Panc1 (cell line): ENCODE measurements around the gene ARL2. TPM values are rescaled to one million over a fixed set of nuclear protein-coding genes. Genes with fewer than 3 reads are reported as not detected.

Experiments used
- ATAC-seq: fragments of 200-7000 bp; cut with Tn5 transposase; 2 replicates; pipeline ENCODE4 v1.9.1; 2020; ENCODE audit warnings: mild to moderate bottlenecking, moderate library complexity
- BruUV-seq: library from RNA; stranded (reverse); fragments of 400-500 nt; replicated peaks from 2 replicates; lab custom pipeline; 2021; lab: Mats Ljungman, UMichigan
- CTCF ChIA-PET: fragments of 300-600 bp; sonication (Branson Sonifier 250); formaldehyde crosslinking; loops from one replicate; lab custom pipeline; 2022; ENCODE audit warnings: antibody characterized with exemption; lab: Charles Lee
- POLR2A ChIA-PET: fragments of 300-600 bp; sonication (Branson Sonifier 250); formaldehyde crosslinking; loops from one replicate; lab custom pipeline; 2022; ENCODE audit warnings: antibody characterized with exemption; lab: Charles Lee
- DNase-seq: peaks from one replicate; pipeline ENCODE4 v3.0.0-alpha.2; 2010; ENCODE audit warnings: low read depth, low spot score
- H3K27ac ChIP-seq: 2 replicates; pipeline ENCODE4 v1.5.1; 2011; ENCODE audit warnings: mild to moderate bottlenecking, low read length, inconsistent platforms
- H3K27me3 ChIP-seq: fragments of 200-500 bp; sonication (Bioruptor generic); 2 replicates; pipeline ENCODE4 v1.6.0; 2014; ENCODE audit warnings: low read length, inconsistent platforms; ENCODE audit not compliant: control insufficient read depth, insufficient read depth
- H3K36me3 ChIP-seq: fragments of 200-500 bp; sonication (Bioruptor generic); 2 replicates; pipeline ENCODE4 v1.5.1; 2014; ENCODE audit warnings: inconsistent platforms, mild to moderate bottlenecking, low read length, moderate library complexity; ENCODE audit not compliant: control insufficient read depth, insufficient read depth
- H3K4me1 ChIP-seq: 2 replicates; pipeline ENCODE4 v1.5.1; 2011; ENCODE audit warnings: inconsistent platforms, mild to moderate bottlenecking, low read length, moderate library complexity; ENCODE audit not compliant: control insufficient read depth, insufficient read depth
- H3K4me3 ChIP-seq, 2 experiments: 2 replicates each; pipeline ENCODE4 v1.5.1; 2011 to 2012; ENCODE audit warnings: low read depth in 2 of 2, low read length in 2 of 2, mild to moderate bottlenecking in 2 of 2, inconsistent platforms in 1 of 2, moderate library complexity in 1 of 2
- H3K9me3 ChIP-seq: fragments of 200-500 bp; sonication (Bioruptor generic); 2 replicates; pipeline ENCODE4 v1.5.1; 2014; ENCODE audit warnings: low read depth, mild to moderate bottlenecking, inconsistent platforms, low read length, moderate library complexity; ENCODE audit not compliant: control insufficient read depth, insufficient read depth
- POLR2AphosphoS5 ChIP-seq: IDR thresholded peaks from 2 replicates; pipeline ENCODE4 v1.6.1; 2012; ENCODE audit warnings: mild to moderate bottlenecking, low read depth, low read length, moderate library complexity
- REST ChIP-seq, 2 experiments: IDR thresholded peaks; 2 replicates each; pipeline ENCODE4 v1.6.1; 2011 to 2012; ENCODE audit warnings: low read depth in 2 of 2, control low read depth in 1 of 2, low read length in 1 of 2, mild to moderate bottlenecking in 1 of 2, moderate library complexity in 1 of 2; ENCODE audit not compliant: insufficient read depth in 1 of 2
- SIN3A ChIP-seq: IDR thresholded peaks from 2 replicates; pipeline ENCODE4 v1.6.1; 2012; ENCODE audit warnings: low read depth, mild to moderate bottlenecking, low read length, moderate library complexity, borderline replicate concordance; ENCODE audit not compliant: insufficient read depth
- TCF7L2 ChIP-seq: IDR thresholded peaks from 2 replicates; pipeline ENCODE4 v1.6.1; 2011; ENCODE audit warnings: mild to moderate bottlenecking, low read depth, low read length, inconsistent platforms
- in situ Hi-C: cut with HindIII; loops from 2 replicates; pipeline ENCODE4 v1.10.0; 2016; ENCODE audit warnings: low sequenced_read_pairs, low pct_unique_long_range_greater_than_20kb
- intact Hi-C: fragments of 100-400 bp; cut with micrococcal nuclease; formaldehyde crosslinking; loops from one replicate; pipeline ENCODE4 v1.10.0; 2022; ENCODE audit not compliant: unreplicated experiment
- total RNA-seq: library from RNA; stranded (reverse); gene quantifications from one replicate; pipeline ENCODE4 v1.2.1, GENCODE V29; 2021; ENCODE audit not compliant: unreplicated experiment
- TF ChIP-seq, protein P1 (sequence below): fragments of 450-650 bp; IDR thresholded peaks from 2 replicates; pipeline ENCODE4 v1.5.1; 2017; ENCODE audit warnings: mild to moderate bottlenecking

The ARL2 gene
- total RNA-seq, 1 experiment from 2014 or later = 177 TPM

DNA sequence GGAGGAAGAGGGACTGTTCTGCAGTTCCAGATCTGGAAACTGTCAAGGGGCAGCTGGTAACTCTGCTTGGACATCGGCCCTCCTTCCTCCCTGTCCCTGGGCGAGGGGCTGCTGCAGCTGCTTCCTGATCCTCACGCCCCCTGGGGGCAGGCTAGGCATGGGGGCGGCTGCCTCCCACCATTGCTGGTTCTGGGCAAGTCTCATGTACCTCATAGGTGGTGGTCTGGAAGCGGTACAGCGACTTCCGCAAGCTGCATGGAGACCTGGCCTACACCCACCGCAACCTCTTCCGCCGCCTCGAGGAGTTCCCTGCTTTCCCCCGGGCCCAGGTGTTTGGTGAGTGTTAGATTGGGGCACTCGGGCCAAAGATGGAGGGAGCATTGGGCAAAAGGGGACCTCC, 18.3 kb downstream of the ARL2 start:
- ChIA-PET POLR2A (no interaction called here), CTCF (no interaction called here)

DNA sequence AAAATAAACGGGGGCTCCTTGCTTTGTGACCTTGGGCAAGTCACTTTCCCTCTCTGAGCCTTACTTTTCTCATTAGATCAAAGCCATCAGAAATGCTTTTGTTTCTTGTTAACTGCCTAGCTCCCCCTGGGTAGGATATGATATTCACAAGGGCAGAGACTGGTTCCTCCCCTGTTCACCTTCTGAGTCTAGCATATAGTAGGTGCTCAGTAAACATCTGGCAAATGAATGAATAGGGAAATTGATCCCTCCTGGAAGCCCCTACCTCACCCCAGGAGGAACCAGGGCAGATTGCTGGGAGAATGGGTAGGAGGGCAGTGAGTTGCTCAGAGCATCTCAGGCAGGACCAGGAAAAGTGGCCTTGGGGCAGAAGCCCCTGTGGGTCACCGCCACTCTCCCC, 20.5 kb downstream of the ARL2 start:
- Histone ChIP-seq H3K4me1 (no peaks in the 10 kb centered on the region), H3K27me3 (no peaks in the 10 kb centered on the region), H3K9me3 (no peaks in the 10 kb centered on the region), H3K27ac (no peak overlapping the region), H3K4me3 (no peak overlapping the region), H3K36me3 (no peaks in the 10 kb centered on the region)
- no peak for DNase-seq
- TF ChIP-seq REST (IDR thresholded peaks at IDR 0.05; ENCODE audit: insufficient read depth in 1 of 2, low read depth in 2 of 2, low read length in 1 of 2) (no peak), TCF7L2 (no peak), POLR2AphosphoS5 (no peak), SIN3A (no peak)
- TF ChIP-seq, protein P1, sequence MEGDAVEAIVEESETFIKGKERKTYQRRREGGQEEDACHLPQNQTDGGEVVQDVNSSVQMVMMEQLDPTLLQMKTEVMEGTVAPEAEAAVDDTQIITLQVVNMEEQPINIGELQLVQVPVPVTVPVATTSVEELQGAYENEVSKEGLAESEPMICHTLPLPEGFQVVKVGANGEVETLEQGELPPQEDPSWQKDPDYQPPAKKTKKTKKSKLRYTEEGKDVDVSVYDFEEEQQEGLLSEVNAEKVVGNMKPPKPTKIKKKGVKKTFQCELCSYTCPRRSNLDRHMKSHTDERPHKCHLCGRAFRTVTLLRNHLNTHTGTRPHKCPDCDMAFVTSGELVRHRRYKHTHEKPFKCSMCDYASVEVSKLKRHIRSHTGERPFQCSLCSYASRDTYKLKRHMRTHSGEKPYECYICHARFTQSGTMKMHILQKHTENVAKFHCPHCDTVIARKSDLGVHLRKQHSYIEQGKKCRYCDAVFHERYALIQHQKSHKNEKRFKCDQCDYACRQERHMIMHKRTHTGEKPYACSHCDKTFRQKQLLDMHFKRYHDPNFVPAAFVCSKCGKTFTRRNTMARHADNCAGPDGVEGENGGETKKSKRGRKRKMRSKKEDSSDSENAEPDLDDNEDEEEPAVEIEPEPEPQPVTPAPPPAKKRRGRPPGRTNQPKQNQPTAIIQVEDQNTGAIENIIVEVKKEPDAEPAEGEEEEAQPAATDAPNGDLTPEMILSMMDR = no peak
- BruUV-seq = no TSS peak
- POLR2A ChIA-PET = no interaction called here
- CTCF ChIA-PET = no interaction called here
- intact Hi-C loops (no loop called here), in situ Hi-C loops (no loop called here)
- no peak for ATAC-seq

More for the DNA sequence above, 18.3 kb downstream of the ARL2 start:
- no peaks in the 10 kb centered on the region for H3K27me3 ChIP-seq
- intact Hi-C loops (no loop called here), in situ Hi-C loops (no loop called here)
- TF ChIP-seq, protein P1 = no peak
- no peak for TF ChIP-seq REST (IDR thresholded peaks at IDR 0.05; ENCODE audit: insufficient read depth in 1 of 2, low read depth in 2 of 2, low read length in 1 of 2)
- TF ChIP-seq TCF7L2 = no peak
- TF ChIP-seq POLR2AphosphoS5 = no peak
- TF ChIP-seq SIN3A = no peak
- no peak overlapping the region for H3K27ac ChIP-seq
- no peak overlapping the region for H3K4me3 ChIP-seq
- H3K36me3 ChIP-seq = no peaks in the 10 kb centered on the region
- no peak for DNase-seq
- no peaks in the 10 kb centered on the region for H3K9me3 ChIP-seq
- no peak for ATAC-seq
- no TSS peak for BruUV-seq
- no peaks in the 10 kb centered on the region; the same call in 1 of the 2 replicates for H3K4me1 ChIP-seq
